Stimulated activated CD4-positive, alpha-beta T cell treated with anti-CD3 and anti-CD28 coated beads, Interleukin-15, amount 100 ng/mL, for 48 hours (primary cell): ENCODE measurements around the gene GPSM1.

Source experiments
- DNase-seq, 2 donors: peaks; one replicate each; pipeline ENCODE4 v3.0.0-alpha.2; 2020; ENCODE audit warnings: low read depth in 2 of 2

Gene GPSM1

DNA sequence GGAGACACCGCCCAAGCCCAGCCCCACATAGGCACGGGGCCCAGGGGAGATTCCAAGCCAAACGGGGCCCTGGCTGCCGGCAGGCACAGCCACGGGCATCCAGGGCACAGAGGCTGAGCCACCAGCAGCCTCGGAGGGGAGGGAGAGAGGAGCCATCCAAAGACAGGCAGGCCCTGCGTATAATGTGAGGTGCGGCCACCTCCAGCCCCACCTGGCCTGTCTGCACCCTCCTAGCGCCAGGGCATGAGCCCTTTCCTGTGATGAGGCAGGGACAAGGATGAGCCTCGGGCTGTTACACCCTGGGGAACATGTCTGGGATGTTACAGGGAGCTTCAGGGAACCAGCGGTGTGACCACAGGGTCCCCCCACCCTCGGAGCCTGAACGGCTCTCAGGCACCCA is 22.4 kb upstream of the GPSM1 start:
- no peak for DNase-seq

DNA sequence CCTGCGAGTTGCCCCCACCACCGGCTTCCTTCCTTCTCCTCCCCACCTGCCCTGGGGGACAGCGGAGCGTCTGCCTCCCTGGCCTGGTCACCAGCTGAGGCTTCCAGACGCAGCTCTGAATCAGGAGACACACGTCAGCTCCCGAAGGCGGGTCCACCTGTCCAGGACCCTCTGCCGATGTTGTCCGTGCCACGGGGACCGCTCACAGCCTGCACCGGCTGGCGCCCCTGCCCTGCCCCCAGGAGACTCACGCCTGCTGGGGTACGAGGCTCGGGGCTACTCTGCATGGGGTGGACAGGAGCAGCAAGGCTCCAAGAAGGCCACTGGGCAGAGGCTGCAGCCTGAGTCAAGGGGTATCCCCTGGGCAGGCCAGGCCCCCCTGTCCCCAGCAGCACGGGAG is 21.5 kb upstream of the GPSM1 start:
- no peak for DNase-seq

DNA sequence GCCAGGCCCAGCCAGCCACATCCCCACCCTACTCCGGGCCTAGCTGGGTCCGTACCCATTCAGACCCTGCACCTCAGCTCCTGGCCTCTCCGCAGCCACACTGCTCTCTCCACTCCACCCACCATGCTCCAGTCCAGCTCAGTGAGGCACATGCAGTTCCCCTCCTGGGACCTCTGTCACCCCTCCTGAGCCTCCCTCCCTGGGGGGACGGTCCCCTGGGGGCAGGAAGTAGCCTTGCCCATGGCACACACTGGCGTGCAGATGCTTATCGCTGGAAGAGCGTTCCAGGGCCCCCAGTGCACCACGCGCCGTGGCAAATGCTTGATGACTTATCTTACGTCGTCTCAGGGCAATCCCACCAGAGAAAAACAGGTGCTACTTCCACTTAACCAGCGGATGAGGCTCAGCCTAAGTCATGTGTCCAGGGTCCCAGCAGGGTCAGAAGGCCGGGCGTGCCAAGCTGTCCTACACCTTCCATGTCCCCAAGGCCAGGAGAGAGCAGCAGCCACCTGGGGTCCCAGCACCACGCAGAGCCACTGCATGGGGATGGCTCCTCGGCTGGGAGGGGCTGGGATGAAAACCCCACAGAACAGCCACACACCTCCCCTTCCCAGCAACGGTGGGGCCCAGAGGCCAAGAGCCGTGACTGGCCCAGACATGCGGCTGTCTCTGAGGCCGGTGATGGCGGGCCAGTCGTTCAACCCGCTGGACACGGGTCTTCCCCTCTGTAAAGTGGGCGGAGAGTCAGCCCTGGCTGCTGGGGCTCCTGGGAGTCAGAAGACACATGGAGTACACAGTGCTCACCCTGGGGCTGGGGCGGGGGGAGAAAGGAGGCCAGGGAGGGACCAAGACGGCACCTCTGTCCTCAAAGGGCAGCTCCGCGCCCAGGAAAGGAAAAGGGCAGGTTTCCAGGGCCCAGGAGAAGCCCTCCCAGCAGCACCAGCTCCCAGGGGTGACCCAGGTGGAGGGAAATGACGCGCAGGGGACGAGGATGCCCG is 20.8 kb upstream of the GPSM1 start:
- DNase-seq, result no peak

DNA sequence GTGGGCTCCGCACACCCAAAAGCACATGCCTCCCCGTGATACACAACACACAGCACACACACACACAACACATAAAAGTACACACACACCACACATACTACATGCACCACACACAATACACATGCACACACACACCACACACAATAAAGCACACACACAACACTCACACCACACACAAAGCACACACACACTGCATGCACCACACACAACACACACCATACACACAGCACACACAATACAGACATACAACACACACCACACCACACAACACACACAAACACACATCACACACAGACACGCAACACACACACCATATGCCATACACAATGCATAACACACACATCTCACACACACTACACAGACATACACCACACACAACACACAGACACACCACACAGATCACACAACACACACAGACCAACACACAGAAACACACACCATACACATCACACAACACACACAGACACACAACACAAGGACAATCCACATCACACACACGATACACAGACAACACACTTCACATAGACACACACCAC is 20.1 kb upstream of the GPSM1 start:
- DNase-seq, result no peak

DNA sequence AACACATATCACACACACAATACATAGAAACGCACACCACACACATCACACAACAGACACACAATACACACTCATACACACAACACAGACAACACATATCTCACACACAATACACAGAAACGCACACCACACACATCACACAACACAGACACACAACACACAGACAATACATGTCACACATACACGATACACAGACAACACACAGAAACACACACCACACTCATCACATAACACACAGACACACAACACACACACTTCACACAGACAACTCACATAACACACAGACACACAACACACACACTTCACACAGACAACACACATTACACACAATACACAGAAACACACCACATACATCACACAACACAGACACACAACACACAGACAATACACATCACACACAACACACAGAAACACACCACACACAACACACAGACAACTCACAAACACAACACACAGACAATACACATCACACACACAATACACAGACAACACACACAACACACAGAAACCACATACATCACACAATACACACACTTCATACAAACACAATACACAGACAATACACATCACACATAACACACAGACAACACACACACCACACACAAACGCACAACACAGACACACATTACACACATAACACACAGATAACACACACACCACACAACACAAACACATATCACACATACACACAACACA is 19.2 kb upstream of the GPSM1 start:
- DNase-seq, result no peak

DNA sequence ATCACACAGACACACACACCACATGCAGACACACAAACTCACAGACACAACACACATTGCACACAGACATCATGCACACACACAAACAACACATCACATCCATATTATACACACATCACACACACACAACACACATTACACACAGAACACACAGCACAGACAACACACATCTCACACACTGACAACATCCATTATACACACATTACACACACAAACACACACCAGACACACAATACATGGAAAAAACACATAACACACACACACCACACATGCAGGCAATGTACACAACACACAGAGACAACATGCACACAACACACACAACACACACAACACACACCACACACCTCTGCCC is 18.7 kb upstream of the GPSM1 start:
- DNase-seq, result no peak

DNA sequence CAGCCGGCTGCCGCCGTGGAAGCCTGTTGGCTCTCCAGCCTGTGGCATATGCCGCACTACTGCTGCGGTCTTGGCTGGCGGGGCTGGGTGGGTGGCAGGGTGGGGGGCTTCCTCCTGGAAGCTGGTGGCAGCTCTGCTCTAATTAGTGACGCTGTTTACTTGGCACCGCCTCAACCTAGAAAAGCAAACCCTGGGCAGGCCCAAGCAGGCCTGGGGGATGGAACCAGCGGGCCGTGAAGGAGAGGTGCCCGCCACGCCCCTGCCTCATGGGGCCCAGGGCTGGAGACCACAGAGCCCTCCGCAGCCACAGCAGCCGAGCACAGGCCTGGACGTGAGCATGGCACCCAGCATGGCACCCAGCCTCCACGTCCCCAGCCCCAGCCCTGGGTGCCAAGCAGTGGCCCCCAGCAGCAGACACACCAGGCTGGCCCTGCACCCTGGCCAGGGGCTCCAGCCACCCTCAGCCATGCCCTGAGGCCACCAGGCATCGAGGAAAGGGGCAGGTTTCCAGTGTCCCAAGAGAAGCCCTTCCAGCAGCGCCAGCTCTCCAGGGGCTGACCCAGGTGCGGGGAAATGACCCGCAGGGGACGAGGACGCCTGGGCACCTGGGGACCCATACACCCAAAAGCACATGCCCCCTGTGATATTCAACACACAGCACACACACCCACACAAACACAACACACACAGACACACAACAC is 18.1 kb upstream of the GPSM1 start:
- no peak for DNase-seq

DNA sequence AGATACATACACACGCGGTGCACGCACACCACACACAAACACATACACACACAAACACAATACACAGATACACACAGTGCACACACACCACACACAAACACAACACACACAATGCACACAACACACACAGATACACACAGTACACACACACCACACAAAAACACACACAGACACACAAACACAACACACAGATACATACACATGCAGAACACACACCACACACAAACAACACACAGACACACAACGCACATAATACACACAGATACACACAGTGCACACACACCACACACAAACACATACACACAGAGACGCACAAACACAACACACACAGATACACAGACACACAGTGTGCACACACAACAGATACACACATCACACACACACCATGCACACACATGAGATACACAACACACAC is 17.5 kb upstream of the GPSM1 start:
- no peak for DNase-seq

DNA sequence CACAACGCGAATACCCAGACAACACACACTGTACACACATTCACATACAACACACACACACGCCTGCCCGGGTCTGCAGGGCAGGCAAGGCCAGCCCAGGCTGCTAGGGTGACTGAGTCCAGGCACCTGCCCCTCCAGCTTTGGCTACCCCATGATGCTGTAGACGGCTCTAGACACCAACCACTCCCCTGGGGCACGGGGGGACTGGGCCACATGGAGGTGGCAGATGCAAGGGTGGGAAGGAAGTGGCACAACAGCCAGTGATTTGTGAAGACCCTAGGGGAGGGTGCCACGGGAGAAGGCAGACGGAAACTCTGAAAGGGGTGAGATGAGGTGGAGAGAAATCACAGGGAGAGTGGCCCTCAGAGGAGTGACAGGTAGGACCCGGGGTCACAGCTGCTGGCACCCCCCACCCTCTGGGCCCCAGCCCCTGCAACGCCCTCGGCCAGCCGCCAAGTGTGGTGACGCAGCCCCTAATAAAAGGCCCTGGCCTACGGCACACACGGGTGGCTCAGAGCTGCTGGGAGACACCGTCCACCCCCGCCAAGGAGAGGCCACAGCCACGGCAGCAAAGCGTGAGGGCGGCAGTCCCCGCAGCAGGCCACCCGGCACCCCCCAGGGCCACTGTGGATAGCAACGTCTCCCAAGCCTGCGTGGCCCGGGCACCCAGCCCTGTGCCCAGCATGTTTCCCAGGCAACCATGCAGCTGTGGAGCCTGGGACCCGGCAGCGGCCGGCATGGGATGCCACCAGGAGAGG is 16.9 kb upstream of the GPSM1 start:
- DNase-seq, result no peak

DNA sequence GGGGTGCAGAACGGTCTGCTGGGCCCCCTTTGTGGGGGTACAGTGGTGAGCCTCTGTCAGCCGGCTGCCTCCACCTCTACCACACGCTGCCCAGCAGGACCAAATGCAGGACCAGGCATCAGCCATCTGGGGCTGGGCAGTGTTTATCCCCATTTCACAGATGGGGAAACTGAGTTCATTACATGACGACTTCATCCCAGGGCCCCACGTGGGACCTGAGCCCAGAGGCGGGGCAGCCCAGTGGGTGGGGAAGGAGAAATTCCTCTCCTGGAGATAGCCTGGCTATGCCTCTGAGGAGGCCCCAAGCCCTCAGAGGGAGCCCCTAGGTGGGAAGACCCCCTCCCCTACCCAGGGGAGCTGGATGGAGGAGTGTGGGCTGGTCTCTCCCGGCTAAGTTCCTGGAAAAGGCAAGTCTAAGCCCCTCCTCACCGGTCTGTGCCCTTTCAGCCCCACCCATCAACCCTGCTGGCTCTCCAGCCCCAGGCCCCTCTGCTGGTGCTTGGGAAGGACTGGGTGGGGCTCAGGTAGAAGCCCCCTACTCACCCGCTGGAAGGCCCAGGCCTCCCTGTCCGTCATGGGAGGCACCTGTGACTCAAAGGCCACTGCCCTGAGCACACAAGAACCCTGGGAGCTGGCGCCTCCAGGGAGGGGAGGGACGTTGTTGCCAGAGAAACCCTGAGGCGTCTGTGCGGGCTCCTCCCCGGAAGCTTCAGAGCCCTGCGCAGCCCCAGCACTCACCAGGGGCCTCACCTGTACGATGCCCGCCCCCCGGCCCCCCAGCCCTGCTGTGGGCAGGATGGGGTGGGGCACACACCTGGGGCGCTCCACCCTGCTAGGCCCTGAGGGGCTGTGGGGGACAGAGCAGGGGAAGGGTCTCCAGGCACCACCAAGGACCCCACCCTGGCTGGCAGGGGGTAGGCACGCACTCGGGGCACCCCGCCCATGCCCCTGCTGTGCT is 16.0 kb upstream of the GPSM1 start:
- DNase-seq, result no peak

DNA sequence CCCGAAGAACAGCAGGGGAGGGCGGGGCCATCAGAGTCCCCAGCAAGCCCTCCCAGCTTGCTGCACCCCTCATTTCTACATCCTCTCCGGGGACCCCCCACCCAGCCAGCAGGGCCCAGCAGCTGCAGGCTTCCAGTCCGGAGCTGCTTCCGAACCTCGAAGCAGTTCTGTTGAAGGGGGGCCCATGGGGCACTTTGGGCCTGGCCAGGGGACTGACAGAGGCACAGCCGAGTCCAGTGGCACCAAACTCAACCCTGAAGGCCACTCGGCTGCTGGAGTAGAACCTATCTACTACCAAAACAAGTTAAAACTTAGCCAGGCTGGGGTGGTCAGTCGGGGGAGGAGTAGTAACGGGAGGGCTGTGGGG is 15.3 kb upstream of the GPSM1 start:
- no peak for DNase-seq

DNA sequence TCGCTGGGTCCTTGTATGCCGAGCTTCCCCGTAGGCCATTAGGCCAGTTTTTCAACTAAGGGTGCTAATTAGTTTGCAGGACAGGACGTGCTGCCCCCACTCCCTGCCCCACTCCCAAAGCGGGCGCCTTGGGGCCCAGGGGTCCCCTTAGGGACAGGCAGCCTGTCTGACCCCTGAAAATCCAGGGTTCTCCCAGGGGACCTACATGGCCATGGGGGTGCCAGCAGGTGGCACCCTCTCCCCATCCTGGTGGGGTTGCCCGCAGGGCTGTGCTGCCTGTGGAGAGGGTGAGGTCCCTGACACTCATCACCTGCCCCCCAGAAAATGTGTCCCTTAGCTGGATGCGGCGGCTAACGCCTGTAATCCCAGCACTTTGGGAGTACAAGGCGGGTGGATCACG is 14.9 kb upstream of the GPSM1 start:
- peak in 1 of 2 donors; percentile 26 for DNase-seq

DNA sequence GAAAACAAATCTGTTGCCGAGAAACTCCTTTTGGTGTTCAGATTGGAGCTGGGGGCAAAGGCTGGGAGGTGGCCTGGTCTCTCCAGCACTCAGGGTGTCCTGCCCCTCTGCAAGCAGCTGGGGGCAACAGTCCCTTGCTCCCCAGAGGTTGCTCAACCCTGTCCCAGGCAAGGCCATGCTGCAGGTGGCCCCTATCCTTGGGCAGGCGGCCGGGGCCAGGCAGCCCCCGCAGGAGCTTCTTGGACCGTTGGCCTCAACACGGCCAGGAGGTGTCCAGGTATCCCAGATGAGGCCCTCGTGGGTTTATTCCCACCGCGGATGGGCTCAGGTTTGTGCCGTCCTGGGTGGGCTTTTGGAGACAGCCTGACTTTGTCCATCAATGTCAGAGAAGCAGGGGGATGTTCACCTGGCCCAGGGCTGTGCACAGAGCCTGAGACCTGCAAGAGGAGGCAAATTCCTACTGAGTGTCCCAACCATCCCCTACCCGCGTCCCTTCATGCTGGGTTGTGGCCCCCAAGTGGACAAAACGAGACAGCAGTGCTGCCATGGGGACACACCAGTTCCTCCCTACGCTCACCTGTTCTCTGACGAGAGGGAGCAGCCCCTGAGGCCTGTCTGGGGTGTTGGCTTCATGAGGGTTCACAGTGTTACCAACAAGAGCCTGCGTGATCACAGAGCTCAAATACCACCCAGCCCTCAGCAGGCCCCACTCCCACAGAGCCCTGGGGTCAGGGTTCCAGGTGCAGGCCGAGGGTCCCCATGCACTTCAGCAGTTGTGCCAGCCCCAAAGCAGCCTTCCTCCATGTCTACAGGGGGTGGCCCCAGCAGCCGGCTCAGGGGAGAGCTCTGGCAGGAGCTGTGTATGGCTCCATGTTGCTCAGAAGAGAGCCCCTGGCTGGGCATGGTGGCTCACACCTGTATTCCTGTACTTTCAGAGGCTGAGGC is 14.0 kb upstream of the GPSM1 start:
- no peak for DNase-seq

DNA sequence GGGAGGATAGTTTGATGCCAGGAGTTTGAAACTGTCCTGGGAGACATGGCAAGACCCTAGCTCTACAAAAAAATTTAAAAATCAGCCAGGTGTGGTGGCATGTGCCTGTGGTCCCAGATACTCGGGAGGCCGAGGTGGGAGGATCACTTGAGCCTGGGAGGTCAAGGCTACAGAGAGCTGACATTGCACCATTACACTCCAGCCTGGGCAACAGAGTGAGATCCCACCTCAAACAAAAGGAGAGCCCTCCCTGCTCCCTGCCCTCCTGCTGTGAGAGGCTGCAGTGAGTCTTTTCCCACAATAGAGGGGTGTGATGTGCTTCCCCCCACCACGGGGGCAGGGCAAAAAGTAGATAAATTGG is 13.3 kb upstream of the GPSM1 start:
- DNase-seq, result no peak

DNA sequence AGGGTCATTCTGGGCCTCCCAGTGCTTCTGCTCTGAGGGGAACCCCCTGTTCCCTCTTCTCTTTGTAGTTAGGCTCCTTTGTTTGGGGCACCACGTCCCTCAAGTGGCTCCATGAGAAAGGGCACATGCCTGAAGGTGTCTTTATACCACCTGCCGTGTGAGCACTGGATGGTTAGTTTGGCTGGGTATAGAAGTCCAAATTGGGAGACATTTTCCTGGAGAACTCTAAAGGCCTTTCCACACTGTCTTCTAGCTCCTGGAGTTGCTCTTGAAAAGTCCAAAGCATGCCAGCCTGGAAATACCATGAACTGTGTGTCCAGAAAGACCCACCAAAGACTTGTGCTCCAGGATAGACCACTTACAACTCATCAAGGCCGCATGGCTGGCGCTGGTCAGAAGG is 12.4 kb upstream of the GPSM1 start:
- DNase-seq, result no peak

DNA sequence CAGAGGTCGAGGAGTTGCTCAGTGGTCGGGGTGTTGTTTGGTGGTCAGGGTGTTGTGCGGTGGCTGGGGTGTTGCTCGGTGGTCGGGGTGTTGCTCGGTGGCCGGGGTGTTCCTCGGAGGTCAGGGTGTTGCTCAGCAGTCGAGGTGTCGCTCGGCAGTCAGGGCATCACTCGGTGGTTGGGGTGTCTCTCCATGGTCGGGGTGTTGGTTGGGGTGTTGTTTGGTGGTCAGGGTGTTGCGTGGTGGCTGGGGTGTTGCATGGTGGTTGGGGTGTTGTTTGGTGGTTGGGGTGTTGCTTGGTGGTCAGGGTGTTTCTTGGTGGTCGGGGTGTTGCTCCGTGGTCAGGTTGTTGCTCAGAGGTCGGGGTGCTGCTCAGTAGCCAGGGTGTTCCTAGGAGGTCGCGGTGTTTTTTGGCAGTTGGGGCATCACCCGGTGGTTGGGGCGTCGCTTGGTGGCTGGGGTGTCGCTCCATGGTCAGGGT is 11.0 kb upstream of the GPSM1 start:
- no peak for DNase-seq

DNA sequence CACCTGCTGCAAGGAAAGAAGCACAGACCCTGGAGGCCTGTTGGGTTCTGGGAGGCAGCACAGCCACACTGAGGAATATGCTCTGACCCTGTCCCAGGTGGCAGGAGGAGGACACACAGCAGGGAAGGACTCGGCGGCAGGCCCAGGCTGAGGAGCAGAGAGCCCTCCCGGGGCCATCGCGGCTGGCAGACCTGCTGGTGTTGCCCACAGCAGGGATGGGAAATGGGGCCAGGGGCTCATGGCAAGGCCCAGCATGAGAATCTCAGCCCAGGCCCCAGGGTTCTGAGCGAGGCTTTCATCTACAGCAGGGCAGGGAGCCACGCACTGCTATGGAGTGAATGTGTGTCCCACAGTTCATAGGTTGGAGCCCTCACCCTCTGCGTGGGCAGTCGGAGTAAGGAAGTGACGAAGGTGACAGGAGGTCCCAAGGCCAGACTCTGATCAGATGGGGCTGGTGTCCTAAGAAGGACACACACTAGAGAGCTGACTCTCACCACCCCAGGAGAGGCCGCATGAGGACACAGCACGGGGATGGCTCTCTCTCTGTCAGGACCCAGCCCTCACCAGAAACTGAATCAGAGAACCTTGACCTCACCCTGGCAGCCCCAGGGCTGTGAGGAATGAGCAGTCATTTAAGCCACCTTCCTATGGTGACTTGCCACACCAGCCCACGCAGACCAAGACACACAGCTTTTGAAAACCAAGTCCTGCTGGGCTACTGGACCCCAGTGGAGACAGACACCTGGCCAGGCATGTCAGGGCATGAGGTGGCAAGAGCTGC is 10.3 kb upstream of the GPSM1 start:
- DNase-seq, result no peak

DNA sequence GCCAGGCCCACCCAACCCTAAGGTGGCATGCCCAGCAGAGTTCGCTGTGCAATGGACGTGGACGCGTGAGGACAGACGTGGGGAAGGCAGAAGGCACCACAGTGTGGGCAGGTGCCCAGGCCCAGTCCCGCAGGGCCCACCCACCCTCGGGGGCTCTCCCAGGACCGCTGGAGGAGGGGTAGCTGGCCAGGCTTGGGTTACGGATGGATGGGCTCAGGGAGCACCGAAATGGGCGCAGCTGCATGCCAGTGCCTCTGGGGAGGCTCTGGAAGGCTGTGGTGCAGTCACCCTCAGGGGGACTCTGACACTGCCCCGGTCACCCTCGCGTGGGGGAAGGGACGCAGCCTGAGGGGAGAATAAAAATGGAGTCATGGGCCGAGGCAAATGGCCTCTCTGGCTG is 9.6 kb upstream of the GPSM1 start:
- no peak for DNase-seq
